Renal cortical epithelial cell (primary cell): ENCODE results near the gene ALPK1. TPM values are rescaled to one million over a fixed set of nuclear protein-coding genes. Genes with fewer than 3 reads are reported as not detected.

Source experiments
- DNase-seq: peaks from one replicate; pipeline ENCODE4 v3.0.0-alpha.2; 2011; ENCODE audit warnings: low read depth
- total RNA-seq: library from RNA; depleted of rRNA; stranded (reverse); fragments of >200 nt; gene quantifications from 2 replicates; pipeline ENCODE4 v1.2.3, GENCODE V29; 2014

The ALPK1 gene
- total RNA-seq, 1 donor from 2014 or later, result 21.1 TPM

DNA sequence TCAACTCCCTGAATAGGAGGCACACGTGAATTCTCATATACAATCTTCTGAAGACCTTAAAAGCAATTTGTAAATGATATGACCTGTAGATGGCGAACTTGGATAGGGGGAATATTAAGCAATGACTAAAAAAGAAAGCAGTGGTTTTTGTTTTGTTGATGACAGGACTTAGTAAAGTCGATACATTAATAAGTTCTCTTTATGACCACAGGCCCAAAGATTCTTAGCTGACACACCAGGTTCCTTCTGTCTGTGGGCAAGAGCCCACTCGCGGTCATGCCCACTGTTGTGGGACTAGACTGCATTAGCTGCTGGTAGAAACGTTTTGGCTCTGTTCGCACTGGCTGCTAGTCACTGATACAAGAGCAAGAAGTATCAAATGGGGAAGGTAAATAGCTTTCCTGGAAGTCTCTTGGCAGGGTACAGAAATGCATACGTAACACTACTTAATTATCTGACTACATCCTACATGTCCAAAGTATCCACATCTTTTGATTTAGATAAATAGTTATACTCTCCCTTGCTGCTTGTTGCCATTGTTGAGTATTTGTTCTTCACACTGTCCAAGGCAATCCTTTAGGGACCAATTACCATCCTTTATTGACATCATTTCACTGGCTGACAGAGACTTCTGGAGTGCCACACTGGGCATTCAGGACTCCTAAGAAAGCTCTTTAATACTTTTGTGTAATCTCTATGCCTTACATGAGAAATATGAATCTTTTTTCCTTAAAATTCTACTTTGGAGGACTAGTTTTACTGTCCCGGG is 31.0 kb downstream of the ALPK1 start:
- peak; percentile 64 for DNase-seq

DNA sequence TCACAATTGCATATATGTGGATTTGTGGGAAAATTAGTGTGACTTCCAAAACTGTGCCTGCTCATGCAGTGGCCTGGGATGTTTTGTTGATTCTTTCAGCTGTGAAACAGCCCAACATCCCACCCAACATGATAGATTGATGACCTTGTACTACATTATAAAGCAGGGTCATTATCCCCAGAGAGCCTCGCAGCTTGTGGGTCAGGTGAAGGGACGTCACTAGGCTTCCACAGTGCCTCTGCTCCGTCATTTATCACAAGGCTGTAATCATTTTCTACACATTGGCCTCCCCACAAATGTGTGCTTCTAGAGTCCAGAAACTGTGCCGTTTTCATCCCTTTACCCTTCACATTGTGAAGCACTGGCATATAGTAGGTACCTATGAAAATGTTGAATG is 31.6 kb downstream of the ALPK1 start:
- no peak for DNase-seq

DNA sequence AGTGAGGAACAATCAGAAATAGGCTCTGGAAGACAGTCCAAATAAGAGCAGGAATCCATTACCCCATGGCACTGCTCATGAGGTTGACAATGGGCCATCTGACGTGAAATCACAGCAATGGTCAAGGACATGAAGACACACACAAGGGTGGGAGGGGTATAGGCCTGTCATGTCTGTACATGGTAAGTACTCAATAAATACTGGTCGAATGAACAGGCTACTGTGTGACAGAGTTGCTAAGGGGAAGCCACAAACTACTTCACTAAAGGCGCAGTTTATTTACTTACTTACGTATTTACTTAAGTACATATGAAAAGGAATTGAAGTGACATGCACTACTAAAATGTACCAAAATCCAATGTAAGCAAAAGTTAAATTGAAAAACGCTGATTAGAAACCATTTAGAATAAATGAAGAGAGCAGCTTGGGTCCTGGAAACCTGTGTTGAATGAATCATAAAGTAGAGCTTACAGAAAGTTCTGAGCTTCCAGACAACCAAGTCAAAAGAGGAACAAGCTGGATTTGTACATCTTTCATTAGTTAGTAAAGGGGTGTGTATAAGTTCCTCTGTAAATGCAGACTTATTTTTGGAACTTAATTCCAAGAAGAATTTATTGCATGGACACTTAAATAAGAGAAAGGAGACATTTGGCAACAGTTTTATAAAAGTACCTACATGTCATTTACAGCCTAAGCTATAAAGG is 32.7 kb downstream of the ALPK1 start:
- DNase-seq, result no peak

DNA sequence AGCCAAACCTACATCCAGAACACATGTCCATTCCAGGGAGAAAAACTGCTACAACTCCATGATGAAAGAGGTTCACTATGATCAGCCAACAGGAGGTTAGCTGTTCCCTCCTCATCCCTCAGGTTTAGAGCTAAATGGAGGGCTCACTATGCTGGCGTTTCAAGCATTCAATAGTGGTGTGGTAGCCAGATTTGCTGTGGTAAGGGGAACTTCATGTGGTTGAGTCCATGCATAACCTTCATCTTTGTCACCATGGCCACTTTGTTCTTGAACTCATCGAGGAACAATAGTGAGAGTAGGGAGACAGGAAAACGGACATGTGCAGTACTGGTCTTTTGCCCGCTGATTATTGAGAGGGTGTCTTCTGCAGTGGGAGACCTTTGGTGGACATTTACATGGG is 33.8 kb downstream of the ALPK1 start:
- no peak for DNase-seq

DNA sequence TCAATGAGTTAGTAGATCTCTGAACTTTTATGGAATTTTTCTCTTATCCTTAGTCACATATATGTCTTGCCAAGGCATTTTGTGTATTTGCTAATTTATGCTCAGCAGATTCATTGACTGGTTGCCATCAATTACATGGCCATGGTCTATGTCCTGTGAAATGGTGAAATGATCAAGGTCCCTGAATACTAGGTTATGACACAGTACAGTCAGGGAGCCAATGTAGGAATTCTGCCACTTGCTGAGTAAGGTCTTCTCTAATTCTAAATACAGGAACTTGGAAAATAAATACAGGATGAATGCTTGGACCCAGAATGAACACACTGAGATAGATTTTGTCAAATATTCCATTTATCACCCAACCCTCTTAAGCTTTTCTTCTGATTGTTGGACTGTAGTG is 35.2 kb downstream of the ALPK1 start:
- no peak for DNase-seq

DNA sequence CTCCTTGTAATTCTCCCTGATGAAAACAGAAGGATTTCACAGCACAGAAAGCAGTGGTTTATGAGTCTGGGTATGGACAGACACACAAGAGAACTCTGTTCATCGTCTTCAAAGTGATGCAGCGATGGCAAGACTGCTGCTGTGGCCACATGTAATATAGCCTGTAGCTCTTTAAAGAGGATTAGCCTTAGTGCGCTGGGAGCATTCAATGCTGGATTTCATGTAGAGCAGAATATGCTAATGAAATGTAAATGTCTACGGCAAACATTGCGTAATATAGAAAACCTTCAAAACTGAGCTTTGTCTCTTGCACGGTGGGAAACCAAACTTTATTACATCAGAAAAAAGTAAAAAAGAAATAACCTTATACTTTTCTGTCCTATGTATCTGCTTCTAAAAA is 42.9 kb downstream of the ALPK1 start:
- no peak for DNase-seq

DNA sequence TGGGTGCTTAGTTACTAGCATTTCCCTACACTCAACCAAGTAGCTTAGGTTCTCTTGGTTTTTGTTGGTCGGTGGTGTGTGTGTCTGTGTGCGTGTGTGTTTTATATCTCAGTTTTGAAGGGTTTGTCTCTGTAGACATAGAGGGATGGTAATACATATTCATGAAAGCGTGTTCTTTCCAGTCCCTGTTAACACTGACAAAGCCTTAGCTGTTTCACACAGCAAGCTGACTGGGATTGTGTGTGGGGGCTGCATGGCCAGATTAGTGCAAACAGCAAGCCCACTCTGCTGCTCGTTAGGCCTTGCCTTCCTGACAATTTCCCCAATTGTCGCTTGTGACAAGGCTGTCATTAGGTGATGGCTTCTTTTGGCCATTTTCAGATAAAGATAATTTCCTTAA is 43.9 kb downstream of the ALPK1 start:
- DNase-seq, result no peak

DNA sequence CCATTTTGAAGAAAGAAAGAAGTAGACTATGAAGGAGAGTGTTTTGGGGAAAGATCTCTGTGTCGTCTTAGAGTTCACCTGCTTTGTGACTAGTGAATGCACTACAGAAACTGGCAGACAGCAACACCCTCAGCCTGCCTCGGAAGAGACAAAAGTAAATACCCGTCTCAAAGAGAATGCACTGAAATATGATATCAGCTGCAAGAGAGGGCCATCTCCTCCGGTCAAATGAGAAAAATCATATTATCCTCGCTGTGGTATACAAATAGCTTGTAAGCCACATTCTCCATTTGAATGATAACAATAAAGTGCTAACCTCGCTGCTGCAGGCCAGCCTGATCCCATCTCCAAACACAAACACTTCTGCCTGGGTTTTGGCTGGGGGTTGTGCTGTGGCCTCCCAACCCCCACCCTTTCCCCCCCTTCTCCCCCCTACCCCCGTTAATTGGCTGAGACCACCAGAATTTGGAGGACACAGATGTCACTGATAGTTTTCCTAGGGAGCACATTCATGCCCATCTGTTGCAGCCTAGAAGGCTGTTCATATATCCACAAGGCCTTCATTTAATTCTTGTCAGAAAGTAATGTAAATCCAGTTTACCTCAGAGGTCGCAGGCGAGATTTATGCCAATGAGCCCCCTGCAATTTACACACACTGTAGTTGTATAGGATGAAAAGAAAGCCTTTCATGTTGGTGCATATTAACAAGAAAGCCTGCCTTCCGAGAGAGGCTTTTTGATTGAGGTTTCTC is 46.3 kb downstream of the ALPK1 start:
- DNase-seq, result no peak

DNA sequence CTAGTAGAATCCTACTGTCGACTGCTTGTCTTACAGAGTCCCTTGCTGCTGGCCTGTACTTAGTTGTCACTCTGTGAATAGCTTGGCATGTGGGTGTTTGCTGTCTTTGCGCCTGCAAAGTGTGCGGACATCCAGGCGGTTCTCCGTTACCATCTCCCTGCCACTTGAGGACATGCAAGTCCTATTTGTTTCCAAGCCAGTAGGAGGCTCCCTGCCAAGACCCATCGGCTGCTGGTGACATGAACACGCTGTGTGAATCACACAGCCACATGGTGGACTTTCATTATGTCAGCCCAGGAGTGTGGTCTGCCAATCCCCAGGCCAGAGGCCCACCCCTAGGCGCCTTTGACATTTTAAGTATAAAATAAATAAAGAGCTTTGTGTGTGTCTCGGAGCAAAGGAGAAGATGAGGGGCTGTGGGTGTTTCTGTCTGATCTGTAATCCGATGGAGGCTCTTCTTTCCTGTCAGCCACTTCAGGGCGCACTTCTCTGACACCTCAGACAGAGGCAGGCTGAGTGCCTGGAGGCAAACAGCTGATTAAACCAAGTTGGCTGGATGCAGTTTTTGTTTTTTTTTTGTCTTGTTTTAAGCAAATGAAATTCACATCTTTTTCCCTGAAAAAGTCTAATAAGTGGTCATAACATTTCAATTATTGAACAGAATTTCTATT is 51.5 kb downstream of the ALPK1 start:
- peak; percentile 48 for DNase-seq

DNA sequence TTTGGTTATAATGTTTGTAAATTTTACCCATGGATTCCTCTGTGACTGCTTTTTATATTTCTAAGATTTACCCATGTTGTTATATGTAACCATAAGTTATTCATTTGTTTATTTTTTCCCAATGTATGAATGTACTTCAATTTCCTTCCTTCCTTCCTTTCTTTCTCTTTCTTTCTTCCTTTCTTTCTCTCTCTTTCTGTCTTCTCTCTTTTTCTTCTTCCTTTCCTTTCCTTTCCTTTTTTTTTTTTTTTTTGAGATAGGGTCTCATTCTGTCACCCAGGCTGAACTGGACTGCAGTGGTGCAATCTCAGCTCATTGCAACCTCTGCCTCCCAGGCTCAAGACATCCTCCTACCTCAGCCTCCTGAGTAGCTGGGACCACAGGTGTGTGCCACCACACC is 55.6 kb downstream of the ALPK1 start:
- DNase-seq, result no peak

DNA sequence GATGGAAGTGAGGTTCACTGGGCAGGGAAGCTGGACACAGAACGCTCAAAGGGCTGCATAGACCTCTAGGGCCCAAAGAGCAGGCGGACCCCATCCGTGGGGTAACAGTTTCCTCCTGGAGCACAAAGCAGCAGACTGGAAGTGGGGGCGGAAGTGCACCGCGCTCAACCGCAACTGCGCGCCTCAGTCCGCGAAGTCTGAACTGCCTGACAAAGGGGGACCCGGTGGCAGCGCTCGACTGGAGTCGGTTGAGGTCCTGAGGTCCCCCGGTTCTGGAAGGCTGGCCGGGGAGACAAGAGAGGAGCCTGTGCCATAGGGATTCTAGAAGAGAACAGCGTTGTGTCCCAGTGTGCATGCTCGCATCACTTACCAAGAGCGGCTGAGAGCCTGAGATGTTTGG is 58.5 kb downstream of the ALPK1 start:
- no peak for DNase-seq

DNA sequence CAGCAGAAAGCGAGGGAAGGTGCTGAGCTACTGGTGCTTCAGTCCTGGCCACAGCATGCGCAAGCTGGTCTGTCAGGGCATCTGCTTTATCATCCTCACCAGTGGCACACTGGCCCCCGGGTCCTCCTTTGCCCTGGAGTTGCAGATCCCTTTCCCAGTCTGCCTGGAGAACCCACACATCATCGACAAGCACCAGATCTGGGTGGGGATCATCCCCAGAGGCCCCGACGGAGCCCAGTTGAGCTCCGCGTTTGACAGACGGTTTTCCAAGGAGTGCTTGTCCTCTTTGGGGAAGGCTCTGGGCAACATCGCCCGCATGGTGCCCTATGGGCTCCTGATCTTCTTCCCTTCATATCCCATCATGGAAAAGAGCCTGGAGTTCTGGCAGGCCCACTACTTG is 60.3 kb downstream of the ALPK1 start:
- no peak for DNase-seq

DNA sequence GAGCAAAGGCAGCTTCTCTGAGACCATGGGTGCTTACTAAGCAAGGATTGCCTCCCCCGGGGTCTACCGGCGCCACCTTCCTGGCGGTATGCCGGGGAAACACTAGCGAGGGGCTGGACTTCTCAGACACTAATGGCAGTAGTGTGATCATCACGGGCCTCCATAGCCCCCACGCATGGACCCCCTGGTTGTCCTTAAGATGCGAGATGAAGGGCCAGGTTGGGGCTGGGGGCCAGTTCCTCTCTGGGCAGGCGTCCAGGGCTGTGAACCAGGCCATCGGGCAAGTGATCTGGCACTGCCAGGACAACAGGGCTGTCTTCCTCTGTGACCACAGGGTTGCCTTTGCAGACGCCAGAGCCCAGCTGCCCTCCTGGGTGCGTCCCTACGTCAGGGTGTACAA is 60.7 kb downstream of the ALPK1 start:
- no peak for DNase-seq

DNA sequence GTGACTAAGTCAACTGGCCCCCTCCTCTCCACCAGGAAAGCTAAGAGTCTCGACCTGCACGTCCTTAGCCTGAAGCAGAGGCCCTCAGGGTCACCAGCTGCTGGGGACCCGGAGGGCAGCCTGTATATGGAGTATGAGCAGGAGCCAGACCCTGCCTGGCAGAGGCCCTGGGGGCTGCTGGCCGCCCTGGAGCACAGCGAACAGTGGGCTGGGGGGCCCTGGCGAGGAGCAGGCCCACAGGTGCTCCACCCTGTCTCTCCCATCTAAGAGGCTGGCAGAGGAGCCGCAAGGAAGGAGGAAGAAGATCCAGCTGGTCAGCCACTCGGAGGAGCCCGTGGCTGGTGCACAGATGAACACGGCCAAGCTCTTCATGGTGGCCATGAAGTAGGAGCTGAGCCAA is 61.2 kb downstream of the ALPK1 start:
- no peak for DNase-seq

DNA sequence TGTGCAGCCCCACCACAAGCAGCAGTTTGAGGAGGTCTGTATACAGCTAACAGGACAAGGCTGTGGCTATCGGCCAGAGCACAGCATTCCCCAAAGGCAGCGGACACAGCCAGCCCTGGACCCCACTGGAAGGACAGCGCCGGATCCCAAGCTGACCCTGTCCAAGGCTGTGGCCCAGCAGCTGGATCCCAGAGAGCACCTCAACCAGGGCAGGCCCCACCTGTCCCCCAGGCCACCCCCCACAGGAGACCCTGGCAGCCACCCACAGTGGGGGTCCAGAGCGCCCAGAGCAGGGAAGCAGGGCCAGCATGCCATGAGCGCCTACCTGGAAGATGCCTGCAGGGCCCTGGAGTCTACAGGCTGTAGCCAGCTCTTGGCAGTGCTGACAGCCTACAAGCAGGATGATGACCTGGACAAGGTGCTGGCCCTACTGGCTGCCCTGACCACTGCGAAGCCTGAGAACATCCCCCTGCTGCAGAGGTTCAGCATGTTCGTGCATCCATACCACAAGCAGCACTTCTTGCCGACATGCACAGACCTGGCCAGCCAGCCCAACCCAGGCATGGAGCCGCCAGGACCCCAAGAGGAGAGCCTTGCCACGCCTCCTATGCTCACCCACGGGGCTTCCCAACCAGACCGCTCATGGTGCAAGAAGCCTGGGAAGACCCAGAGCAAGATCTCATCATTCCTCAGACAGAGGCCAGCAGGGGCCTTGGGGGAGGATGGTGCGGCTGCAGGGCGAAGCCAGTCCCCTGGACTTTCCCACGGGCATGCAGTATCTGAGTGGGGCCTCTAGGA is 62.0 kb downstream of the ALPK1 start:
- no peak for DNase-seq

DNA sequence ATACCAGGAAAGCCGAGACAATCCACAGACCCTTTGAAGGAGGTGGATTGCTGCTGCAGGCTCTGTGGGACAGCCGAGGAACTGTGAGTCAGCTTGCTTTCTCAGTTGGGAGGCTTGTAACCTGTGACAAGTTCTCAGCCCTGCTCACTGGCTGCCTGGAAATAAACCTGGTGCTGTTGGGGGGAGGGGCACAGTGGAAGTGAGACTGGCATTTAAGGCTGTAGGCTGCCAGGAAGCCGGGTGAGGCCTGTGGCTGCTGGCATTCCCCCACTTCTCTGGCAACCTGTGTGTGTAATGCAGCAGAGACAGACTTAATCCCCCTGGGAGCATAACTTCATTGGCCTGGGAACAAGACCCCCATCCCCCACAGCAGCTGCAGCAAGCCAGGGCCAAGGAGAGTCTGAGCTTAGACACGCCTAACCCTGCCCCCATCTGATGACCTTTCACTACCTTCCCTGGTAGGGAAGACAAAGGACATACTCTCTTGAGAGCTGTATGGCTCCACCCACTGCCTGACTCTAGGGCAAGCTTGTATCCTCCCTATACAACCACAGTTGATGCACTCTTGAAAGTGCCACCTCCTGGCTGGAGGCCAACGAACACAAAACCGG is 64.1 kb downstream of the ALPK1 start:
- DNase-seq, result peak; percentile 71

DNA sequence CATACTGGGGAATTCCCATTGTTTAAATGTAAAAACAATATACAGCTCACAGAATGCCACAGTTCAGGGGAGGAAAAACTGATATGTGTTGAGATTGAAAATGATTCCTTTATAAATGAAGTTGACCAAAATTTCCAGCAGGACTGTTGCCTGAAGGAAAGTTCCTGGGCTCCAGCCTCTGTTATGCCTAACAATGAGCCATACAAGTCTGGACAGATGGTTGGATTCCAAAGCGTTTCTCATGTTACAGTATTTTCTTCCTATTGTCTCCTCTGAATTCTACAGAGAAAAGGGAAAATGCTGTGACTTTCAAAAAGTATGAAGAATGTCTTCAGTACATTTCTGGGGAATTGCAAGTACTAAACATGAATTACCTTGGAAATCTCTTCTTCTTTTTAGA is 73.3 kb downstream of the ALPK1 start:
- no peak for DNase-seq

DNA sequence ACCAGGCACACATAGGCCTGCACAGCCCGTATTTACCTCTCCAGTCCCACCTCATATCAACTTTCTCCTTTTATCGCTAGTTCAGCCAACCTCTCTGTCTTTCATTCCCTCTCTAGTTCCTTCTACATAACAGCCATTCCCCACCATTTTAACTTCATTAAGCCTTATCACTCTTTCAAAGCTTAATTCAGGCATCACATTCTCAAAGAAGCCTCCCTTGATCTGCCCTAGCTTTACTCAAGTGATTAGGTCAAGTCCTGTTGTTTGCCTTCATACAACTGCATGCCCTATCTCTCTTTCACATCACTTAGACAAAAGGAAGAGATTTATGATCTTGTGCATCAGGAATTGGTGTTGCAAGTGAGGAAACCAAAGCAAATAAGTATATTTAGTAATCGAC is 74.2 kb downstream of the ALPK1 start:
- no peak for DNase-seq

DNA sequence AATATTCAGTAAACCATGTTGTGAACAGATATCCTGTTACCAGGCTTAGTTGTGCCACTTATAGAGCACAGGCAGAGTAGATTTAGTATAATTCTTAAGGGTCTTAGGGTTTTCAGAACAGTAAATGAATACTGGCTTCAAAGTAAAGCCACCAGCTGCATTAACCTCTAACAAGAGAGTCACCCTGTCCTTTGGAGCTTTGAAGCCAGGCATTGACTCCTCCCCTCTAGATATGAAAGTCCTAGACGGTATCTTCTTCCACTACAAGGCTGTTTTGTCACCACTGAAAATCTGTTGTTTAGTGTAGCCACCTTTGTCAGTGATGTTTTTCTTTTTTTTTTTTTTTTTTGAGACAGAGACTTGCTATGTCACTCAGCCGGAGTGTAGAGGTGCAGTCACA is 77.7 kb downstream of the ALPK1 start:
- no peak for DNase-seq

DNA sequence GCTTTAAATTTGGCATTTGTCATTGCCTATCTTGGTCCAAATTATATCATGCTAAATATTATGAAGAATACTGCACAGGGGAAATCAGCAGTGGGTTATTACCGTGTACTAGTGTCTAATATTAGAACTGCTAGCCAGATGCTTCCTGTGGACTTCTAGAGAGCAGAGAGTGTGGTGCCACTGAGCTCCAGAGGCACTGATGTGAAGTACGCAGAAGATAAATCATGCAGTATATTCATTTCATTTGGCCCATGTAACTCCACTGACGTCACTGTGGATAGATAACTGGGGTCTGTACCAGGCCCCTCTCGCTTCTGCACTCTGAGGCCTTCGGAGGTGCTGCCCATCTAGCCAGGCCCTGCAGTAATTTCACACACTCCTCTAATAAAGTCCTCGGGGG is 80.0 kb downstream of the ALPK1 start:
- DNase-seq, result no peak

DNA sequence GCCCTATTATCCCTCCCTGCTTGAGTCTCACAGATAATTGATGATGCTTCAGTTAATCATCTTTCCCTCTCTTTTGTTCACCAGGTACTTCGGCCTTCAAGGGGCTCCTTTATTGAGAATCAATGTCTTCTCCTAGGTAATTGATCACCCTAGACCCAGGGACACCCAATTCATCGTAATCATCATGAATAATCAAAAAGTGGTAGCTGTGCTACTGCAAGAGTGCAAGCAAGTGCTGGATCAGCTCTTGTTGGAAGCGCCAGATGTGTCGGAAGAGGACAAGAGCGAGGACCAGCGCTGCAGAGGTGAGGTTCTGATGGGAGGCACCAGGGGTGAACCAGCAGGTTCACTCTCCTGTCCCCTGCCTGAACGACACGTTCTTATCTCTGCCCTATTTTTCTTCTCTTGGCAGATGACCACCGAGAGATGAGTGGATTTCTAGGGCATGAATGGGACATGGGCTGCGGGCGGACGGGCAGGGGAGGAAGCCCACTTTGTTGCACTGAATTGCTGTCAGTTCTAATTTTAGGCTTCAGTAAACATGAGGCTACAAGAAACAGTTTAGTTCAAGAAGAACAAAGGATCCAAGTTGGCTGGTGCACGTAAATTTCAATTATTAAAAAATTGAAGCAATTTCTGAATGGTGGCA is 80.5 kb downstream of the ALPK1 start:
- no peak for DNase-seq
